ENCODE results near the gene TAGAP.

Gene TAGAP

DNA sequence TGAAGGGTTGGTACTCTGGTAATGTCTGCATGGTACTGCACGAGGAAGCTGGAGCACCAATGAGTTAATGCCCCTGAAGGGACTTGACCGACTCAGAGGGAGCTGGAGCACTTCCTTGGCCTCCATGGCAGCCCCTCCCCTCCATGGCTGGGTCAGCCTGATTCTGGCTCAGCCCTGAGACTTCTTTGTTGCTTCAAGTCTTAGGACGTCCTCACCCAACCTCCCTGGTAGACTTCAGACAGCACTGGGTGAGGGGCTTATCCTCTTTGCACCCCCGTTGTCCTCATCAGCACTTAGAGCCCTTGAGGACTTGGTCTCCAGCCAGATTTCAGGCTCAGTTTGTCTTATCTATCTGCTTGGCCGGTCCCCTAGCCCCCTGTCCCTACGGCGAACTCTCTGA lies 16.4 kb upstream of the TAGAP start:
- H3K4me1 ChIP-seq (ENCODE audit: low read length), result no peaks in the 10 kb centered on the region
- H3K27ac ChIP-seq (ENCODE audit: low read length), result no peak overlapping the region
- H3K36me3 ChIP-seq (replicated peaks; ENCODE audit: insufficient read depth, low read length), result no peaks in the 10 kb centered on the region
- H3K9me3 ChIP-seq (replicated peaks; ENCODE audit: insufficient read depth, low read length), result no peaks in the 10 kb centered on the region
- no peaks in the 10 kb centered on the region for H4K20me1 ChIP-seq (ENCODE audit: insufficient read depth, low read length)
- TF ChIP-seq EZH2 (optimal IDR thresholded peaks at IDR 0.05; ENCODE audit: low read depth, low read length) (no peak), EZH2phosphoT487 (IDR thresholded peaks at IDR 0.05; ENCODE audit: low read length) (no peak)
- TF ChIP-seq, protein P1, sequence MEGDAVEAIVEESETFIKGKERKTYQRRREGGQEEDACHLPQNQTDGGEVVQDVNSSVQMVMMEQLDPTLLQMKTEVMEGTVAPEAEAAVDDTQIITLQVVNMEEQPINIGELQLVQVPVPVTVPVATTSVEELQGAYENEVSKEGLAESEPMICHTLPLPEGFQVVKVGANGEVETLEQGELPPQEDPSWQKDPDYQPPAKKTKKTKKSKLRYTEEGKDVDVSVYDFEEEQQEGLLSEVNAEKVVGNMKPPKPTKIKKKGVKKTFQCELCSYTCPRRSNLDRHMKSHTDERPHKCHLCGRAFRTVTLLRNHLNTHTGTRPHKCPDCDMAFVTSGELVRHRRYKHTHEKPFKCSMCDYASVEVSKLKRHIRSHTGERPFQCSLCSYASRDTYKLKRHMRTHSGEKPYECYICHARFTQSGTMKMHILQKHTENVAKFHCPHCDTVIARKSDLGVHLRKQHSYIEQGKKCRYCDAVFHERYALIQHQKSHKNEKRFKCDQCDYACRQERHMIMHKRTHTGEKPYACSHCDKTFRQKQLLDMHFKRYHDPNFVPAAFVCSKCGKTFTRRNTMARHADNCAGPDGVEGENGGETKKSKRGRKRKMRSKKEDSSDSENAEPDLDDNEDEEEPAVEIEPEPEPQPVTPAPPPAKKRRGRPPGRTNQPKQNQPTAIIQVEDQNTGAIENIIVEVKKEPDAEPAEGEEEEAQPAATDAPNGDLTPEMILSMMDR (IDR thresholded peaks at IDR 0.05; ENCODE audit: low read length), result no peak
- no peaks in the 10 kb centered on the region for H3K27me3 ChIP-seq (replicated peaks; ENCODE audit: insufficient read depth, low read length)
- no peaks in the 10 kb centered on the region for H3K9me2 ChIP-seq (replicated peaks; ENCODE audit: insufficient read depth, low read length)
- H3K9ac ChIP-seq (ENCODE audit: low read length), result no peak overlapping the region
- H2AFZ ChIP-seq (ENCODE audit: low read length), result no peak overlapping the region
- H3F3A ChIP-seq (ENCODE audit: insufficient read depth, low read length), result no peaks in the 10 kb centered on the region
- no peak for DNase-seq
- H3K4me3 ChIP-seq (ENCODE audit: low read length), result no peak overlapping the region
- no peaks in the 10 kb centered on the region for H3K79me2 ChIP-seq (ENCODE audit: low read length)
- no peak overlapping the region for H3K4me2 ChIP-seq (ENCODE audit: low read depth, low read length)

DNA sequence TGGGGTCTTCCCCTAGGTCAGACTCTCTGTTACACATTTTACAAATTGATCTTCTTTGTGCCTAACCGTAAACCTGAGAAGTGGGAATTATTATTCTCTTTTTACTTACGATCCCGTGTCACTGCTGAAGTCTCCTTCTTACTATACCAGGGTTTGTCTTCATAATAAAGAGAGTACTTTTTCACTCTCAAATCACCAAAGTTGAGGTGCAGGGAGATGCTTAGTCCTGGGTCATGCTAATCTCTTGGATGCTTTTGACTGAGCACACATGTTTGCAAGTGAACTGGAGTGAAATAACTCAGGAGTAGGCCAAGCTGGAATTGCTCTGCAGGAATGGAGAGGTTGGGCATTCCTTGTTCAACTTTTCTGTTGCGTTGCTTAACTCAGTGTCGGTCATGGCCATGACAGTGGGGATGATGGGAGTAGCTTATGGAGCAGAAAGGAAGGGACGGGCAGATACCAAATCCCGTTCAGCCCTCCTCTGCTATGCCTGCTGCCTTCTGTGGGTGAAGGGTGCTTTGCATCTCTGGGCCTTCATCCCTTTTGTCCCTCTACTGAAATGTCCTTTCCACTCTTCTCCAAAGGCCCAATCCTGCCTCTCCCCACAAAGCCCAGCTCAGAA lies 15.2 kb upstream of the TAGAP start:
- H3K4me3 ChIP-seq (ENCODE audit: low read length), result no peak overlapping the region
- no peak for TF ChIP-seq EZH2phosphoT487 (IDR thresholded peaks at IDR 0.05; ENCODE audit: low read length)
- no peak for TF ChIP-seq EZH2 (optimal IDR thresholded peaks at IDR 0.05; ENCODE audit: low read depth, low read length)
- TF ChIP-seq, protein P1 (IDR thresholded peaks at IDR 0.05; ENCODE audit: low read length), result no peak
- H3K79me2 ChIP-seq (ENCODE audit: low read length), result no peaks in the 10 kb centered on the region
- no peaks in the 10 kb centered on the region for H3K4me1 ChIP-seq (ENCODE audit: low read length)
- no peaks in the 10 kb centered on the region for H3K27me3 ChIP-seq (replicated peaks; ENCODE audit: insufficient read depth, low read length)
- no peak overlapping the region for H2AFZ ChIP-seq (ENCODE audit: low read length)
- no peak for DNase-seq
- H3K4me2 ChIP-seq (ENCODE audit: low read depth, low read length), result no peak overlapping the region
- no peaks in the 10 kb centered on the region for H3K9me2 ChIP-seq (replicated peaks; ENCODE audit: insufficient read depth, low read length)
- no peaks in the 10 kb centered on the region for H4K20me1 ChIP-seq (ENCODE audit: insufficient read depth, low read length)
- no peaks in the 10 kb centered on the region for H3F3A ChIP-seq (ENCODE audit: insufficient read depth, low read length)
- no peak overlapping the region for H3K9ac ChIP-seq (ENCODE audit: low read length)
- no peaks in the 10 kb centered on the region for H3K9me3 ChIP-seq (replicated peaks; ENCODE audit: insufficient read depth, low read length)
- H3K27ac ChIP-seq (ENCODE audit: low read length), result no peak overlapping the region
- H3K36me3 ChIP-seq (replicated peaks; ENCODE audit: insufficient read depth, low read length), result no peaks in the 10 kb centered on the region

DNA sequence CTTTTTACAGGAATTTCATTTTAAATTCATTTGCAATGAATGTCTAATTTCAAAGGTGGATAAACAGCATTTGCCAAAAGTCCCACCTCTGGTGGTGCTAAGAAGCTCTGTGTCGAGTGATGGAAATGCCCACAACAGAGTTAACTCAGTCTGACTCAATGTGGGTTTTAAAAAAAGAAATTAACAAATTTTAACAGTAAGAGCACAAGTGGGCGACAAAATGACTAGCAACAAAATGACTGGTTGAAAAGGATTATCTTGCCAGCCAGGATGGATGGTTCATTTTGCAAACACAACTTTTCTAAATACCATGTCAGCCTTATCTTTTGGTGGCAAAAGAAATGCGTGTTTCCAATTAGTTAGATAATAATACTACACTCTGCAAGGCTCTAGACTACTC lies 14.3 kb upstream of the TAGAP start:
- H3K9me3 ChIP-seq (replicated peaks; ENCODE audit: insufficient read depth, low read length), result no peaks in the 10 kb centered on the region
- no peaks in the 10 kb centered on the region for H4K20me1 ChIP-seq (ENCODE audit: insufficient read depth, low read length)
- H3K27ac ChIP-seq (ENCODE audit: low read length), result no peak overlapping the region
- DNase-seq, result no peak
- H3F3A ChIP-seq (ENCODE audit: insufficient read depth, low read length), result no peaks in the 10 kb centered on the region
- no peaks in the 10 kb centered on the region for H3K79me2 ChIP-seq (ENCODE audit: low read length)
- no peaks in the 10 kb centered on the region for H3K9me2 ChIP-seq (replicated peaks; ENCODE audit: insufficient read depth, low read length)
- H3K9ac ChIP-seq (ENCODE audit: low read length), result no peak overlapping the region
- no peaks in the 10 kb centered on the region for H3K4me1 ChIP-seq (ENCODE audit: low read length)
- H3K27me3 ChIP-seq (replicated peaks; ENCODE audit: insufficient read depth, low read length), result no peaks in the 10 kb centered on the region
- H3K4me3 ChIP-seq (ENCODE audit: low read length), result no peak overlapping the region
- TF ChIP-seq EZH2 (optimal IDR thresholded peaks at IDR 0.05; ENCODE audit: low read depth, low read length), result no peak
- no peak for TF ChIP-seq EZH2phosphoT487 (IDR thresholded peaks at IDR 0.05; ENCODE audit: low read length)
- TF ChIP-seq, protein P1 (IDR thresholded peaks at IDR 0.05; ENCODE audit: low read length), result no peak
- no peaks in the 10 kb centered on the region for H3K36me3 ChIP-seq (replicated peaks; ENCODE audit: insufficient read depth, low read length)
- no peak overlapping the region for H3K4me2 ChIP-seq (ENCODE audit: low read depth, low read length)
- H2AFZ ChIP-seq (ENCODE audit: low read length), result no peak overlapping the region
